Activated CD4-positive, alpha-beta T cell treated with anti-CD3 and anti-CD28 coated beads for 36 hours (primary cell): Measurements from ENCODE around the gene APBA1. TPM values are rescaled to one million over a fixed set of nuclear protein-coding genes. Genes with fewer than 3 reads are reported as not detected.

ENCODE experiments used
- ATAC-seq: fragments of 200-7000 bp; cut with Tn5 transposase; one replicate; pipeline ENCODE4 v1.10.0; 2021; ENCODE audit warnings: mild to moderate bottlenecking, moderate library complexity
- CTCF ChIA-PET: fragments of 350-600 bp; sonication (Branson Sonifier 250); formaldehyde crosslinking; loops from one replicate; lab custom pipeline; 2021; ENCODE audit warnings: antibody characterized with exemption; lab: Charles Lee
- POLR2A ChIA-PET: fragments of 350-600 bp; sonication (Branson Sonifier 250); formaldehyde crosslinking; loops from one replicate; lab custom pipeline; 2021; ENCODE audit warnings: antibody characterized with exemption, inconsistent platforms; lab: Charles Lee
- DNase-seq: peaks from one replicate; pipeline ENCODE4 v3.0.0-alpha.2; 2020
- H3K27ac Mint-ChIP-seq: one replicate; pipeline ENCODE4 v1.8.0; 2021; ENCODE audit warnings: mixed read lengths
- H3K27me3 Mint-ChIP-seq: one replicate; pipeline ENCODE4 v1.8.0; 2021; ENCODE audit warnings: mixed read lengths
- H3K36me3 Mint-ChIP-seq: one replicate; pipeline ENCODE4 v1.8.0; 2021; ENCODE audit warnings: low read depth, mixed read lengths
- H3K4me1 Mint-ChIP-seq: one replicate; pipeline ENCODE4 v1.8.0; 2021; ENCODE audit warnings: mixed read lengths
- H3K4me3 Mint-ChIP-seq: one replicate; pipeline ENCODE4 v1.8.0; 2021; ENCODE audit warnings: mild to moderate bottlenecking, moderate library complexity, mixed read lengths
- H3K9me3 Mint-ChIP-seq: one replicate; pipeline ENCODE4 v1.8.0; 2021; ENCODE audit warnings: low read depth, mixed read lengths
- intact Hi-C, 2 experiments: fragments of 100-400 bp; cut with DNase I in 1 of 2; cut with micrococcal nuclease in 1 of 2; formaldehyde crosslinking; loops; one replicate each; pipeline versions ENCODE4 v1.14.2 to v1.15.1; 2022 to 2024; cut with DNase I, micrococcal nuclease
- total RNA-seq, 2 experiments: library from RNA; stranded (reverse); gene quantifications; one replicate each; pipeline ENCODE4 v1.2.3, GENCODE V29; 2021

APBA1 gene
- total RNA-seq, 2 experiments from 2014 or later: 0.16 to 0.35 TPM

- ChIA-PET POLR2A (no interaction called here), CTCF (no interaction called here)
- Mint-ChIP-seq H3K4me3 (no peak overlapping the region), H3K9me3 (no peaks in the 10 kb centered on the region), H3K36me3 (no peaks in the 10 kb centered on the region), H3K27me3 (peaks cover 9% of the 10 kb centered on the region), H3K4me1 (no peaks in the 10 kb centered on the region), H3K27ac (no peak overlapping the region)
- ATAC-seq (no peak), DNase-seq (no peak)
- intact Hi-C loops: no loop called here
These were observed 14.9 kb downstream of the APBA1 start for GRCh38 chr9:69657269-69657668.

GRCh38 chr9:69655065-69655464 is 17.1 kb downstream of the APBA1 start:
- CTCF ChIA-PET: no interaction called here
- Mint-ChIP-seq H3K27ac (no peak overlapping the region), H3K9me3 (no peaks in the 10 kb centered on the region), H3K4me3 (no peak overlapping the region), H3K36me3 (no peaks in the 10 kb centered on the region), H3K4me1 (no peaks in the 10 kb centered on the region), H3K27me3 (peaks cover 7% of the 10 kb centered on the region)
- DNase-seq (no peak), ATAC-seq (no peak)
- intact Hi-C loops: no loop called here
- POLR2A ChIA-PET: no interaction called here

- CTCF ChIA-PET: no interaction called here
- Mint-ChIP-seq H3K4me3 (no peak overlapping the region), H3K27me3 (peaks cover 12% of the 10 kb centered on the region), H3K27ac (no peak overlapping the region), H3K36me3 (no peaks in the 10 kb centered on the region), H3K4me1 (no peaks in the 10 kb centered on the region), H3K9me3 (no peaks in the 10 kb centered on the region)
- ATAC-seq (no peak), DNase-seq (no peak)
- POLR2A ChIA-PET: no interaction called here
- intact Hi-C loops: no loop called here
These were observed 18.9 kb downstream of the APBA1 start for GRCh38 chr9:69653261-69653660.

GRCh38 chr9:69649566-69650250 is 22.5 kb downstream of the APBA1 start:
- intact Hi-C loops: no loop called here
- Mint-ChIP-seq H3K4me3 (no peak overlapping the region), H3K27ac (no peak overlapping the region), H3K4me1 (no peaks in the 10 kb centered on the region), H3K27me3 (peaks cover 12% of the 10 kb centered on the region), H3K9me3 (no peaks in the 10 kb centered on the region), H3K36me3 (no peaks in the 10 kb centered on the region)
- no peak for ATAC-seq
- ChIA-PET POLR2A (no interaction called here), CTCF (no interaction called here)
- DNase-seq: no peak

DNA sequence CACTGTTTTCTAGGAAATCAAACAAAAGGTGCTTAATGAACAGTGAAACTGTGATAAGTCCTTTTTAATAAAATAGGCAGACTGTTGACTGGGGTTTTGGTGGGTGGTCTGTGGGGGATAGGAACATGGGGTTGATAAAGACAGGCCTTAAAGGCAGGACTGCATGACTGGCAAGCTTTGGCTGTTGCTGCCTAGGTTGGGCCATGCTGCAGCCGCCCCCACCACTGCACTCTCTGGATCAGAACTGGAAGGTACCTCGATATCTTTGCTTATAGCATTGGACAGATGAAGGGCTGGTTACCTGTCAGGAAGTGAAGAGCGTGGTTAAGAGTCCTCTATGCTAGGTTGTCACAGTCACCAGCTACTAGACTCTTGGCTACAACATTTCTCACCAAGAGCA is 24.4 kb downstream of the APBA1 start:
- H3K9me3 Mint-ChIP-seq: no peaks in the 10 kb centered on the region
- H3K36me3 Mint-ChIP-seq: no peaks in the 10 kb centered on the region
- intact Hi-C loops: no loop called here
- ATAC-seq (no peak), DNase-seq (no peak)
- H3K27me3 Mint-ChIP-seq: peaks cover 10% of the 10 kb centered on the region
- no peak overlapping the region for H3K4me3 Mint-ChIP-seq
- POLR2A ChIA-PET: no interaction called here
- H3K27ac Mint-ChIP-seq: no peak overlapping the region
- H3K4me1 Mint-ChIP-seq: no peaks in the 10 kb centered on the region
- CTCF ChIA-PET: interaction anchor here (1.1 kb wide), 1 partner anchor 13 kb away, joined by 3 read pairs; no protein-coding TSS in a partner anchor

DNA sequence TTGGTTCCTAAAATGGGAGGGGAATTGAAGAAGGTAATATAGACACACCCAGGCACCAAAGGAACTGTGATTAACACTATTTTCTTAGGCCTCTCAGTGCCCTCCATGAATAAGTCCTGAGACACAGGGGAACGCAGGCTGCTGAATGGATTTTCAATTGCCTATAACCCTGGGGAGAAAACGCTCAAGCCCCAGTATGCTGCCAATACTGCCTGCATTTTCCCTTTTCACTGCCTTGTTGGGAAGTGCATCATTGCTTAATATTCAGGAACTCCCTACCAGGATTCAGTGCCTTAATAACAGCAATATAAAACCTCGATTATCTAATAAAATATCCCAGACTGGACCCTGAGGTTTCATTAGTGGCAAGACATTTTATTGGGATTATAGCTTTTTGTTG is 25.4 kb downstream of the APBA1 start:
- H3K27me3 Mint-ChIP-seq: peaks cover 10% of the 10 kb centered on the region
- ATAC-seq: no peak
- intact Hi-C loops: no loop called here
- H3K9me3 Mint-ChIP-seq: no peaks in the 10 kb centered on the region
- no peaks in the 10 kb centered on the region for H3K4me1 Mint-ChIP-seq
- ChIA-PET CTCF (no interaction called here), POLR2A (no interaction called here)
- no peaks in the 10 kb centered on the region for H3K36me3 Mint-ChIP-seq
- no peak overlapping the region for H3K27ac Mint-ChIP-seq
- no peak overlapping the region for H3K4me3 Mint-ChIP-seq
- no peak for DNase-seq

DNA sequence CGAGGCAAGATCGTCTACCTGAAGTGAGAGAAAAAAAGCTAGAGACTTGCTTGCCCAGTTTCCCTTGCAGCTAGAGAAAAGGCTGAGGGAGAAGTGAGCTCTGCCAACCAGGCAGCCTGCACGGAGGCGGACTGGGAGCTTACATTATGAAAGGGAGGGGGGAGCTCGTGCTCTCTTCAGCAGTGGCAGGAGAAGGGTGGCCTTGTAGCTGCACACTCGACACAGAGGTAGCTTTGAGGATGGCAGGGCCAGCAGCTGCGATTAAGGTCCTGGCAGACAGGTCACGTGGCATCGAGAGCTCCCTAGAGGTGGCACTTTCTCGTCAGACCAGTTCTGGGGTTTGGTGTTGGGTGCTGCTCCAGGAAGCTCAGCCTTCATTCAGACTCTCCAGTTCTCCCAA is 26.7 kb downstream of the APBA1 start:
- ATAC-seq: no peak
- Mint-ChIP-seq H3K4me1 (no peaks in the 10 kb centered on the region), H3K27ac (no peak overlapping the region), H3K36me3 (no peaks in the 10 kb centered on the region), H3K9me3 (no peaks in the 10 kb centered on the region), H3K4me3 (no peak overlapping the region), H3K27me3 (peaks cover 7% of the 10 kb centered on the region)
- ChIA-PET CTCF (interaction anchor here (0.6 kb wide), 1 partner anchor 397 kb away, joined by 3 read pairs; no protein-coding TSS in a partner anchor), POLR2A (no interaction called here)
- intact Hi-C loops: no loop called here
- DNase-seq: no peak

- intact Hi-C loops: no loop called here
- POLR2A ChIA-PET: no interaction called here
These were observed 29.1 kb downstream of the APBA1 start for GRCh38 chr9:69643098-69643497.

GRCh38 chr9:69637817-69638200 is 34.4 kb downstream of the APBA1 start:
- no peak for DNase-seq
- Mint-ChIP-seq H3K9me3 (no peaks in the 10 kb centered on the region), H3K27ac (no peak overlapping the region), H3K4me3 (no peak overlapping the region), H3K36me3 (no peaks in the 10 kb centered on the region), H3K4me1 (no peaks in the 10 kb centered on the region), H3K27me3 (peaks cover 9% of the 10 kb centered on the region)
- intact Hi-C loops: no loop called here
- POLR2A ChIA-PET: no interaction called here
- no peak for ATAC-seq
- CTCF ChIA-PET: no interaction called here

More at GRCh38 chr9:69643098-69643497, 29.1 kb downstream of the APBA1 start:
- DNase-seq (no peak), ATAC-seq (no peak)
- CTCF ChIA-PET: no interaction called here
- peaks cover 2% of the 10 kb centered on the region for H3K27me3 Mint-ChIP-seq
- no peaks in the 10 kb centered on the region for H3K36me3 Mint-ChIP-seq
- no peak overlapping the region for H3K27ac Mint-ChIP-seq
- H3K9me3 Mint-ChIP-seq: no peaks in the 10 kb centered on the region
- H3K4me3 Mint-ChIP-seq: no peak overlapping the region
- H3K4me1 Mint-ChIP-seq: no peaks in the 10 kb centered on the region

DNA sequence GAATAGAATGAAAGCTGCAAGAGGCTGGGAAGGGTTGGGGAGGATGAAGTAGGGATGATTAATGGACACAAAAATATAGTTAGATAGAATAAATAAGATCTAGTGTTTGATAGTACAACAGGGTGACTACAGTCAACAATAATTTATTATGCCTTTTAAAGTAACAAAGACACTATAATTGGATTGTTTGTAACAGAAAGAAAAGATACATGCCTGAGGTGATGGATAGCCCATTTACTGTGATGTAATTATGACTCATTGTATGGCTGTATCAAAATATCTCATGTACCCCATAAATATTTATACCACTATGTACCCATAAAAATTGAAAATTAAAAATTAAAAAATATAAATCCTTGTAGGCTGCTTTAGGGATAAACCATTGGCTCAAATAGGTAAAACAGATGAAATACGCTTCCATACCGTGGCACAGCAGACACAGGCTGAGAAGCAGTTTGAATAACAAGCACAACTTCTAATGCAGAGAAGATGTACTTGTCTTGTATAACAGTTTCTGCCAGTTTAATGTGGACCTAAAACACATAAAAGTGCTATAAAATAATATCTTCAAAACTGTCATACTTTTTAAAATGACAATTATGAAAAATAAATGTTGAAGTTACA is 34.9 kb downstream of the APBA1 start:
- no peak overlapping the region for H3K27ac Mint-ChIP-seq
- H3K9me3 Mint-ChIP-seq: no peaks in the 10 kb centered on the region
- CTCF ChIA-PET: no interaction called here
- H3K4me3 Mint-ChIP-seq: no peak overlapping the region
- ATAC-seq (no peak), DNase-seq (no peak)
- H3K4me1 Mint-ChIP-seq: no peaks in the 10 kb centered on the region
- POLR2A ChIA-PET: no interaction called here
- intact Hi-C loops: no loop called here
- peaks cover 9% of the 10 kb centered on the region for H3K27me3 Mint-ChIP-seq
- H3K36me3 Mint-ChIP-seq: no peaks in the 10 kb centered on the region

- CTCF ChIA-PET: no interaction called here
These were observed 38.5 kb downstream of the APBA1 start for GRCh38 chr9:69633716-69634115.

DNA sequence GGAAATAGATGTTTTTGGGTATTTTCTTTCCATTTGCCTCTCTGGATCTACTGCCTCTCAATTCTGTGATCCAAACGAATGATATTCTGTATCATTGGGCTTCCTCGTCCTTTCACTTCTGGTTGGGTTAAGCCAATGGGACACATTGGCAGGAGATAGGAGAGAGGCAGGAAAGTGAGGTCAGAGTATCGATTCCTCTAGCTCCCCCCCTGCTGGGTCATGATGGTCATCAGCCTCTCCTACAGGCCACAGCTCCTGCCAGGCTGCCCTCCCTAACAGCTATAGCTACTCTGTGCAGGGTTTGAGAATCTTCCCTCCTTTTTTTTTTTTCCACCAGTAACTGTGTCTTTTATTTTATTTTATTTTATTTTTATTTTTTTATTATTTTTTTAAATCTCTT is 39.4 kb downstream of the APBA1 start:
- intact Hi-C loops: no loop called here
- no peaks in the 10 kb centered on the region for H3K4me1 Mint-ChIP-seq

More at GRCh38 chr9:69633716-69634115, 38.5 kb downstream of the APBA1 start:
- no peaks in the 10 kb centered on the region for H3K9me3 Mint-ChIP-seq
- no peak overlapping the region for H3K4me3 Mint-ChIP-seq
- no peaks in the 10 kb centered on the region for H3K36me3 Mint-ChIP-seq
- no peak overlapping the region for H3K27ac Mint-ChIP-seq
- no peaks in the 10 kb centered on the region for H3K4me1 Mint-ChIP-seq
- intact Hi-C loops: no loop called here
- ATAC-seq (no peak), DNase-seq (no peak)
- POLR2A ChIA-PET: no interaction called here
- H3K27me3 Mint-ChIP-seq: peaks cover 11% of the 10 kb centered on the region

More for the DNA sequence above, 39.4 kb downstream of the APBA1 start:
- DNase-seq (no peak), ATAC-seq (no peak)
- Mint-ChIP-seq H3K27ac (no peak overlapping the region), H3K27me3 (peaks cover 11% of the 10 kb centered on the region), H3K9me3 (no peaks in the 10 kb centered on the region), H3K36me3 (no peaks in the 10 kb centered on the region), H3K4me3 (no peak overlapping the region)
- ChIA-PET POLR2A (no interaction called here), CTCF (no interaction called here)
